HG02870 (cell line): ENCODE data around the gene MCC.
"Not testable (repeated sequence)": the region's sequence is repeated elsewhere in the genome, so short reads cannot be mapped to it uniquely, and the experiment has no call there.

Source experiments
- ATAC-seq: cut with Tn5 transposase; IDR thresholded peaks from one replicate; pipeline ENCODE4 v1.9.1; 2021; ENCODE audit warnings: mild to moderate bottlenecking, moderate library complexity; ENCODE audit not compliant: unreplicated experiment

MCC gene

GRCh38 chr5:113093558-113093957, 394.7 kb downstream of the MCC start:
- ATAC-seq = no peak

DNA sequence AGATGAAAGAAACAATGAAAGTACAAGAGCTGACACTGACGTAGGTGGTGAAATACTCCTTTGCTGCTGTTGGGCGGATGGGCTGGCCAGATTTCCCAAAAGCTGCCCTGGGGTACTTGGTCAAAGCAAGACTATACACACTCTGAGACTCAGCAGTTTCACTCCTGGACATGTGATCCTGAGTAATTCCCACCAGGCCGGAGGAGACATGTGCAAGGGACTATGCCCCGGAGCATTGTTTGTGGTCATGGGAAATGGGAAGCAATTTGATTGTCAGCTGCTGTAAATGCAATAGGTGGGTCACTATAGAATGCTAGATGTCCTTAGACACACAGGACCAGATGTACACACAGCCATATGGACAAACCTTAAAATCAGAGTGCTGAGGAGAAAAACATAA, 395.6 kb downstream of the MCC start:
- no peak for ATAC-seq

DNA sequence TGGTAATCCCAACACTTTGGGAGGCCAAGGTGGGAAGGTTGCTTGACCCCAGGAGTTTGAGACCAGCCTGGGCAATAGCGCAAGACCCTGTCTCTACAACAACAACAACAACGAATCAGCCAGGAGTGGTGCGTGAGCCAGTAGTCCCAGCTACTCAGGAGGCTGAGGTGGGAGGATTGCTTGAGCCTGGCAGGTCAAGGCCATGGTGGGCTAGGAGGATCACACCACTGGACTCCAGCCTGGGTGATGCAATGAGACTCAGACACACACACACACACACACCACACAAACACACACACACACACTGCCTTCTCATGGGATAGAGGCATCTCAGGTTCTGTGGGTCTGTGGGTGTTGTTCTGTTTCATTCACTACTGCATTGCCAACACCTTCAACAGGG, 396.6 kb downstream of the MCC start:
- ATAC-seq = no peak

GRCh38 chr5:113090336-113091106, 397.7 kb downstream of the MCC start:
- ATAC-seq = no peak

GRCh38 chr5:113089653-113090335, 398.5 kb downstream of the MCC start:
- ATAC-seq = no peak

DNA sequence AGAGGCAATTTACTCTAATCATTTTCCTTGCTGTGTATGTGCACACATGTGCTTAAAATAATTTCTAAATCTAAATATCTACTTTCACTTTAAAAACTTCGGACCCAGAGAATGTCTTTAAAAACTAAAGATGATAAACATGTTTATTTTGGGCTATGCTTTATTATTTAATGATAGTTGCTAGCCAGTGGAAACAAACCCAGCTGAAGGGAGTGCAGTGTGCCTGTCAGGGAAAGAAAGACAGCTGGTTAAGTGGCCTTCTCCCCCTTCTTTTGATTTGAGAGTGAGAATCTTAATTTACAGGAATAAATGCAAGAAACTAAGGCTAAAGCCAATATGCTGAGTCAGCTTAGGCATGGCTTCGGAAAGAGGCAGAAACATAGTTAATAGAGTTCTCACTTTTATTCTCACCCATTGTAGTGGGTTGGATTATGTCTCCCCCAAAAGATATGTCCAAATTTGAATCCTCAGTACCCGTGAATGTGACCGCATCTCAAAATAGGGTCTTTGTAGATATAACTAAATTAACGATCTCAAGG, 400.2 kb downstream of the MCC start:
- ATAC-seq = no peak

DNA sequence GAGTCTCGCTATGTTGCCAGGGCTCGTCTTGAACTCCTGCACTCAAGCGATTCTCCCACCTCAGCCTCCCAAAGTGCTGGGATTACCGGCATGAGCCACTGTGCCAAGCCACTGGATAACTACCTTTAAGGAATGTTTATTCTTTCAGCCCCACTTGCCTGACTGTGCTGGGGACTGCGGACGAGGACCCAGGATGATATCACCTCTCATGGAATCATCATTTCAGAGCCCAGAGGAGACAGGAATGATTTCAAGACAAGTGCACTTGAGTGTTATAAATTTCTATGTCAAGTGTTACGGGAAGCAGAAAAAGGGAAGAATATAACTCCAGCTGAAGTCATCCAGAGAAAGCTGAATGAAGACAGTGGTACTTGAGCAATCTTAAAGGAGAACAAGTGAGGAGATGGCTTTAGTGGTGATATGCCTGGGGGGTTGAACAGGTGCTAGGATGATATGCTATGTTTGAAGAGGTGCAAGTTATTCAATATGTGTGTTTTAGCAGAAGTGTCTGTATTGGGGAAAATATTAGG, 402.3 kb downstream of the MCC start:
- ATAC-seq = no peak

GRCh38 chr5:113085084-113085414, 403.2 kb downstream of the MCC start:
- no peak for ATAC-seq

DNA sequence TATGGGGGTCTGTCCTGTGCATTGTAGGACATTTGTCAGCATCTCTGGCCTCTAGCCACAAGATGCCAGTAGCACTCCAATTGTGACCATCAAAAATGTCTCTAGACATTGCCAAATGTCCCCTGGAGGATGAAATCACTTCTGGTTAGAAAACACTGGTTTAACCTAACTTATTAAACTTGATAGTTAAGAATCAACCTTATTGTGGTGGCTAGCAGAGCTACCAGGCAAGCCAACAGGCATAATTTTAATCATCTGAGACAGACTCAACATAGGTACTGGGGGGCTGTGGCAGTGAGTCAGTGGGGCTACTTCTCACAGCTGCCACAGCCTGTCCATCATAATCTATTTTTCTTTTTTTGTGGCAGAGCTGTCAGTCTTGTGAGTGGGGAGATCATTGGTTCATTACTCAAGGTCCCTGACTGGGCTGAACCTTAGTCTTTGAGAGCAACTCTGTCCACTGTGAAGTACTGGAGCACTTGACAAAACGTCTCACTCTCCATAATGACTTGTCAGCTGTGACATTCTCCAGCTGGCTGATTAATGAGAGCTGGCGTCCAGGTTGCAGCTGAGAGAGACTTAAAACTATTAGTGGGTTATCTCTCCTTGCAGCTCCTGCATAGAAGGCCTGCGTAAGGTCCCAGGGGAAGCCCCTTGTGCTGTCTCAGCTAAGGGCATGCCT, 403.7 kb downstream of the MCC start:
- ATAC-seq = no peak

DNA sequence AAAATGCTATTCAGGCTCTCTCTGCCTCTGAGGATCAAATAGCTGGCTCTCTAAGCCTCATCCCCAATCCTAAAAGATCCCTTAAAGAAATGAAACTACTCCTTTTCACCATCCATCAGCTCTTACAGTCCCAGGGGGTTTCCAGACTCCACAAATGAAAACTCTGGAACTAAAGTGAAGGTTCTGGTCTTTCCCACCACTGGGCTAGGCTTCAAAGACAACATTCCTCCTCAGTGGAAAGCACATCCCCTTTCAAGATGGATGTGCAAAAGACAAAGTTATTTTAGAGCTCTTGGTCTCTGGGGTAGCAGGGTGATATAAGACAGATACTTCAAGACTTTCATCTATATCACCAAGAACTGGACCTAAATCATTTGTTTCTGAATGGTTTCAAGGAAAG, 404.8 kb downstream of the MCC start:
- ATAC-seq = no peak

DNA sequence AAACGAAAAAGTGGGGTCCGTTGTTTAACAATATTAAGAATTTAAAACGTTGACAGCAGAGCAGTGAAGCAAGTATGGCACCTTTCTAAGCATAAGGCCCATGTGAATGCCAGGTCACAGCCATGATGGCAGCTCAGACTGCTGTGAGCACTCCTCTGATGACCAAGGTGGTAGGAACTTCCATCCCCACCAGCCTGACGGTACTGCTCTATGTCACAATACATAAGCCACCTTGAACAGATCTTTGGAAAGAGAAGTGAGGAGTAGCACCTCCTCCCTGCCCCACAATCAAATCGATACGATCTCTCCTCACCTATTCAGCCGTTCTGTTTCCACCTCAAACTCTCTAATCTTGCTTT, 405.7 kb downstream of the MCC start:
- no peak for ATAC-seq

GRCh38 chr5:113081881-113082546, 406.2 kb downstream of the MCC start:
- no peak for ATAC-seq

DNA sequence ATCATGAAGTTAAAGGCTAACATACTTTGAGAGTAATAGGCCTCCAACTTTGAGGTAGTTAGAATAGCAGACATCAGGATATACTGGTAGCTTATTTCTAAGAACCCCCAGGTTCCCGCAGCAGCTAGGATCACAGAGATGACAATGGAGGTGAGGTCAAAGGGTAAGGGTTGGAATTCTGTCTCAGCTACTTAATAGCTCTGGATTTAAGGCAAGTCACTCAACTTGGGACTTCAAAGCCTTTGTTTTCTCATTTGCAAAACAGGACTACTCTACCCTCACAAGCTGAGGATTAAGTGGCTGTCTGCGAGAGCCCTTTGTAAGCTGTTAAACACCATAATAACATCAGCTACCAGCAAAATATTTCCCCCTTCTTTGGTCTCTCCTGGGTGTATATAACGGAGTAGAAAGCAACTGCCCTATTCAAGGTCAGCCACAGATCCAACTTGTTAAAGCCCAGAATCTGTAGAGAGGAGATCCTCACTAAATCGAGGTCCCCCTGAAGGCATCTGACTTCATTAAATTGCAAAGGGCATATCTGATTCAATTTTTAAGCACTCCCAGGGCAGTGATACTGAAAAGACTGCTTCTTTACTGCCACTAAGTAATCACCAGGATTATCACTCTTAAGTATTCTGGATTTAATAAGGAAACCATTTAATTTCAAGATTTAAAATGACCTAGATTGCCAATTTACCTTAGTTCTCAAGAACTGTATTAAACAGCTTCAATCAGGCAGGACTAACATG, 407.0 kb downstream of the MCC start:
- no peak for ATAC-seq

- ATAC-seq = not testable (repeated sequence)
Measured at GRCh38 chr5:113076649-113077048, 411.6 kb downstream of the MCC start.

GRCh38 chr5:113075019-113075418, 413.2 kb downstream of the MCC start:
- no peak for ATAC-seq

GRCh38 chr5:113073629-113074034, 414.6 kb downstream of the MCC start:
- not testable (repeated sequence) for ATAC-seq

GRCh38 chr5:113071401-113071800, 416.9 kb downstream of the MCC start:
- ATAC-seq = no peak

GRCh38 chr5:113070901-113071300, 417.4 kb downstream of the MCC start:
- ATAC-seq = no peak

- no peak for ATAC-seq
Measured at GRCh38 chr5:113068559-113068958, 419.7 kb downstream of the MCC start.

DNA sequence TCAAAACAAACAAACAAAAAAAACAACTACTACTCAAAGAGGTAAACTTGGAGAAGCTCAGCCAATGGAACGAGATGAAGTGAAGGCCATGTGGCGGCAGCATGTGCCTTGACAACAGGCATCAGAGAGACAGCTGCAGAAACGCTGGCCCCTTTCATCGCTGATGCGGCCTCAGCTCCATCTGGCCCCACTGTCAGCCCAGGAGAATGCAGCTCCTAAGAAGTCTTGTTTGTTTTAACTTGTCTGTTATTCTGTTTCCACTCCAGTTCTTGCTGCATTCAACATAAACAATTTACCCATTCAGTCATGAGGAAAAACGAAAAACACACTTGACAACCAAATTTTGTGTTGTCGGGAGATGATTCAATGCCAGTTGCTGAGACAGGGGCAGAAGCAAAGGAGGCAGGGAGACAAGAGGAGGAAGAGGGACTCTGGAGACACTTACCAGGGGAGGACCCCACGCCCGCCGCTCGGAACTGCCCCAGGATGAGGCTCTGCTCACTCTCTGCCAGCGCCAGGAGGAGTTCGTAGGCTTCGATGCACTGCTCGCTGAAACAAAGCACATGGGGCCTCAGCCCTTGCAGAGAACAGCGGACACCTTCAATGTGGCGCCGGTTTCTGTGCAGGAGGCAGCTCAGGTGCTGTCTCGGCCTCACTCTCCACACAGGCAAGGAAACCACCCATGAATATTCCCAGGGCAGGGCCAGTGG, 420.5 kb downstream of the MCC start:
- no peak for ATAC-seq
